Measurements from ENCODE around the gene SH3PXD2A. TPM values are rescaled to one million over a fixed set of nuclear protein-coding genes. Genes with fewer than 3 reads are reported as not detected.

Gene SH3PXD2A
- total RNA-seq, 4 donors from 2014 or later: 6.2 to 16.8 (median 11.4) TPM

DNA sequence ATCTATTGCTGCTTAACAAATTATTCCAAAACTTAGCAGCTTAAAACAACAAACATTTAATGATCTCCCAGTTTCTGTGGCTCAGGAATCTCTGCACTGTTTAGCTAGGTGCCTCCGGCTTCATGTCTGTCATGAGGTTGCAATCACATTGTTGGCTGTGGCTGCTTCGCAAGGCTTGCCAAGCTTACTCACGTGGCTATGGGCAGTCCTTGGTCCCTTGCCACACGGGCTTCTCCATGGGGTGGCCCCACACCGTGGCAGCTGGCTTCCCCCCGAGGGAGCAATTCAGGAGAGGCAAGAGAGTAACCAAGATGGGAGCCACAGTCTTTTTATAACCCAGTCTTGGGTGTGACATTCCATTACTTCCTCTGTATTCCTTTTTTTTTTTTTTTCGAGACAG, 294.5 kb downstream of the SH3PXD2A start:
- peaks cover 50 to 56% of the 10 kb centered on the region in 2 donors for H3K4me1 ChIP-seq
- H3K4me3 ChIP-seq: no peak overlapping the region
- in situ Hi-C loops (cut with MboI; ENCODE audit: low sequenced_read_pairs in 4 of 4): no loop called here
- intact Hi-C loops (cut with DNase I; ENCODE audit: low total_unique reads): no loop called here
- H3K36me3 ChIP-seq: no peaks in the 10 kb centered on the region
- ATAC-seq: peak; percentile 34 to 43
- peak overlapping the region in 3 of 4 donors; percentile 34 to 63 (median 46) for H3K27ac ChIP-seq
- H3K27me3 ChIP-seq: no peaks in the 10 kb centered on the region
- TF ChIP-seq CTCF (IDR thresholded peaks at IDR 0.05 in 4 of 5, conservative IDR thresholded peaks at IDR 0.05 in 1 of 5): no peak
- TF ChIP-seq POLR2A (IDR thresholded peaks at IDR 0.05): no peak
- H3K9me3 ChIP-seq: no peaks in the 10 kb centered on the region
- peak; percentile 34 to 71 for DNase-seq

GRCh38 chr10:103559776-103560175, 295.6 kb downstream of the SH3PXD2A start:
- no peak overlapping the region for H3K27ac ChIP-seq
- peaks cover 57 to 58% of the 10 kb centered on the region in 2 donors for H3K4me1 ChIP-seq
- no peaks in the 10 kb centered on the region for H3K9me3 ChIP-seq
- intact Hi-C loops (cut with DNase I; ENCODE audit: low total_unique reads) (no loop called here), in situ Hi-C loops (cut with MboI; ENCODE audit: low sequenced_read_pairs in 4 of 4) (no loop called here)
- no peaks in the 10 kb centered on the region for H3K27me3 ChIP-seq
- ATAC-seq: no peak
- no peaks in the 10 kb centered on the region for H3K36me3 ChIP-seq
- TF ChIP-seq CTCF (IDR thresholded peaks at IDR 0.05 in 4 of 5, conservative IDR thresholded peaks at IDR 0.05 in 1 of 5): no peak
- no peak for TF ChIP-seq POLR2A (IDR thresholded peaks at IDR 0.05)
- no peak overlapping the region for H3K4me3 ChIP-seq
- no peak for DNase-seq

DNA sequence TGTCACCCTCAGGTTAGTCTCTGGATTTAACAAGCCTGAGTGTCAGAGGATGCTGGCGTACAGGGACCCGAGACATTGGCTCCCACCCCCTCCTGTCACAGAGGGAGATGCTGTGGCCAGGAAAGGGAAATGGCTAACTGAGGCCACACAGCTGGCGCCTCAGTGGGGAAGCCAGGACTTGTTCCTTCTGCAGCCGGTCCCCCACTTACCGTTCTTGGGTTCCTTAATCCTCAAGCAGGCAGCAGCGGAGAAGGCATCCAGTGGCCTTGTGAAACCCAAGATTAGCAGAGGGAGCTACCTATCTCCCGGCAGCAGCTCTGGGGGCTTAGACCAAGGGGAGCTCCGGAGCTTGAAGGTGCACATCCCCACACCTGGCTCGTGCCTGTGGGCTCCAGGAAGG, 296.5 kb downstream of the SH3PXD2A start:
- in situ Hi-C loops (cut with MboI; ENCODE audit: low sequenced_read_pairs in 4 of 4): no loop called here
- peak overlapping the region; percentile 83 to 94 (median 89) for H3K27ac ChIP-seq
- H3K4me3 ChIP-seq: no peak overlapping the region
- no peak for ATAC-seq
- no peaks in the 10 kb centered on the region for H3K27me3 ChIP-seq
- no peak for DNase-seq
- H3K4me1 ChIP-seq: peaks cover 57 to 63% of the 10 kb centered on the region in 2 donors
- no peak for TF ChIP-seq CTCF (IDR thresholded peaks at IDR 0.05 in 4 of 5, conservative IDR thresholded peaks at IDR 0.05 in 1 of 5)
- TF ChIP-seq POLR2A (IDR thresholded peaks at IDR 0.05): no peak
- H3K36me3 ChIP-seq: no peaks in the 10 kb centered on the region
- H3K9me3 ChIP-seq: no peaks in the 10 kb centered on the region
- intact Hi-C loops (cut with DNase I; ENCODE audit: low total_unique reads): no loop called here

- H3K27me3 ChIP-seq: no peaks in the 10 kb centered on the region
- peak; percentile 41 to 77 for DNase-seq
- no peaks in the 10 kb centered on the region for H3K9me3 ChIP-seq
- TF ChIP-seq POLR2A (IDR thresholded peaks at IDR 0.05): peak in 1 of 2 donors; percentile 16
- no peak for TF ChIP-seq CTCF (IDR thresholded peaks at IDR 0.05 in 4 of 5, conservative IDR thresholded peaks at IDR 0.05 in 1 of 5)
- peaks cover 53 to 63% of the 10 kb centered on the region in 2 donors for H3K4me1 ChIP-seq
- H3K36me3 ChIP-seq: no peaks in the 10 kb centered on the region
- H3K27ac ChIP-seq: peak overlapping the region; percentile 83 to 94 (median 89)
- H3K4me3 ChIP-seq: no peak overlapping the region
- intact Hi-C loops (cut with DNase I; ENCODE audit: low total_unique reads) (no loop called here), in situ Hi-C loops (cut with MboI; ENCODE audit: low sequenced_read_pairs in 4 of 4) (no loop called here)
- ATAC-seq: peak; percentile 25 to 52
These were observed 297.9 kb downstream of the SH3PXD2A start for GRCh38 chr10:103557455-103557854.

Data from gastrocnemius medialis (tissue), 4 donors.